Nephron (organoid): ENCODE data around the gene GRM7.
A peak's percentile ranks its signal among the peaks of the same experiment; 100 is the strongest.

Source experiments
- H3K27ac Mint-ChIP-seq, 3 experiments: 2 replicates each; pipeline ENCODE4 v1.8.0; 2020; ENCODE audit warnings: mixed read lengths in 3 of 3, mild to moderate bottlenecking in 2 of 3, moderate library complexity in 1 of 3
- H3K27me3 Mint-ChIP-seq: 2 replicates; pipeline ENCODE4 v1.8.0; 2021; ENCODE audit warnings: low read depth, mild to moderate bottlenecking, moderate library complexity, mixed read lengths
- H3K36me3 Mint-ChIP-seq: 2 replicates; pipeline ENCODE4 v1.8.0; 2020; ENCODE audit warnings: low read depth, mixed read lengths
- H3K4me1 Mint-ChIP-seq: 2 replicates; pipeline ENCODE4 v1.8.0; 2020; ENCODE audit warnings: mixed read lengths
- H3K4me3 Mint-ChIP-seq, 3 experiments: 2 replicates each; pipeline ENCODE4 v1.8.0; 2020; ENCODE audit warnings: mild to moderate bottlenecking in 3 of 3, mixed read lengths in 3 of 3, moderate library complexity in 2 of 3
- H3K9me3 Mint-ChIP-seq: 2 replicates; pipeline ENCODE4 v1.8.0; 2020; ENCODE audit warnings: mixed read lengths
- TF ChIP-seq, protein P1 (sequence below), 3 experiments: fragments of 200-600 bp; sonication (generic); IDR thresholded peaks; one replicate each; pipeline ENCODE4 v1.5.0; 2021; ENCODE audit warnings: antibody characterized with exemption in 3 of 3; ENCODE audit not compliant: unreplicated experiment in 3 of 3

The GRM7 gene

DNA sequence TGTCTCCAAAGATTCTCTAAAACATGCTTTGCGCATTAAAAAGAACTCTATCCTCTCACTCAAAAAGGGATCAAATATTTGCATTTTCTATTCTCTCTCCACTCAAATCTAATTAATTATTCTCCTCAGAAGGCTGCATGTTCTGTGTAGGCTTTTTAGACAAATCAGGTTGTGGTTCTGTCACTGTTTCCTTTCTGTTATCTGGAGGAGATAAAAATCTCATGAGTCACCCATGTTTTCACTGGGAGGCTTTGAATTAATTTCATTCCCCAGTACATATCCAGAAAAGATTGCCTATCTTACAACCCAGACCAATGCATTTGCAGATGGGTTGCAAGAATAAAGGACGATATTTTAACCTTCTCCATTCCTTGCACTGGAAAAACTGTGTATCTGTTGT is 446.5 kb downstream of the GRM7 start:
- Mint-ChIP-seq H3K27ac (no peak overlapping the region), H3K27me3 (no peaks in the 10 kb centered on the region), H3K9me3 (peaks cover 13% of the 10 kb centered on the region), H3K4me1 (peaks cover 17% of the 10 kb centered on the region), H3K4me3 (no peak overlapping the region), H3K36me3 (no peaks in the 10 kb centered on the region)
- TF ChIP-seq, protein P1, sequence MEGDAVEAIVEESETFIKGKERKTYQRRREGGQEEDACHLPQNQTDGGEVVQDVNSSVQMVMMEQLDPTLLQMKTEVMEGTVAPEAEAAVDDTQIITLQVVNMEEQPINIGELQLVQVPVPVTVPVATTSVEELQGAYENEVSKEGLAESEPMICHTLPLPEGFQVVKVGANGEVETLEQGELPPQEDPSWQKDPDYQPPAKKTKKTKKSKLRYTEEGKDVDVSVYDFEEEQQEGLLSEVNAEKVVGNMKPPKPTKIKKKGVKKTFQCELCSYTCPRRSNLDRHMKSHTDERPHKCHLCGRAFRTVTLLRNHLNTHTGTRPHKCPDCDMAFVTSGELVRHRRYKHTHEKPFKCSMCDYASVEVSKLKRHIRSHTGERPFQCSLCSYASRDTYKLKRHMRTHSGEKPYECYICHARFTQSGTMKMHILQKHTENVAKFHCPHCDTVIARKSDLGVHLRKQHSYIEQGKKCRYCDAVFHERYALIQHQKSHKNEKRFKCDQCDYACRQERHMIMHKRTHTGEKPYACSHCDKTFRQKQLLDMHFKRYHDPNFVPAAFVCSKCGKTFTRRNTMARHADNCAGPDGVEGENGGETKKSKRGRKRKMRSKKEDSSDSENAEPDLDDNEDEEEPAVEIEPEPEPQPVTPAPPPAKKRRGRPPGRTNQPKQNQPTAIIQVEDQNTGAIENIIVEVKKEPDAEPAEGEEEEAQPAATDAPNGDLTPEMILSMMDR (IDR thresholded peaks at IDR 0.05; ENCODE audit: unreplicated experiment in 3 of 3): no peak

DNA sequence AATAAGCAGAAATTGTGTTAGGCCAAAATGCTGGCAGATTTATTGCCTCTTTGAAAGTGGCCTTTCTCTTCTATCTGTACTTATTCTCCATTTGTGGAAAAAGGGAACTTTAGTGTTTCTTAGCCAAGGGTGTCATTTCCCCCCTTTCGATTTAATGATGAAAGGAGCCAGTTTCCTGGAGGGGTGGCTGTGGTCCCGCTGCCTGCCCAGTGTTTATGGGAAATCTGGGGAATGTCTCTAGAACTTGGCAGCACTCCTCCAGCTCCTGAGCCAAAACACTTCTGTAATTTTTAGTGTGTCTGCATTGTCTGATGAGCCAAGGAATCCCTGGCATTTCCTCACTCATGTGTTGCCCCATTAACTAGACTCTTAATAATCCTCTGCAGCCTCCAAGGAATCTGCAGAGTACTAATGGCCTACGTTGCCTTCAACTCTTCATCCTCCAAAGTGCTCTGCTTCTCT is 448.8 kb downstream of the GRM7 start:
- no peaks in the 10 kb centered on the region for H3K36me3 Mint-ChIP-seq
- peak overlapping the region in 2 of 3 experiments; percentile 14 to 15 for H3K4me3 Mint-ChIP-seq
- TF ChIP-seq, protein P1 (IDR thresholded peaks at IDR 0.05; ENCODE audit: unreplicated experiment in 3 of 3): no peak
- H3K9me3 Mint-ChIP-seq: peaks cover 5% of the 10 kb centered on the region
- H3K4me1 Mint-ChIP-seq: peaks cover 17% of the 10 kb centered on the region
- peak overlapping the region; percentile 52 to 83 (median 76) for H3K27ac Mint-ChIP-seq
- H3K27me3 Mint-ChIP-seq: no peaks in the 10 kb centered on the region

DNA sequence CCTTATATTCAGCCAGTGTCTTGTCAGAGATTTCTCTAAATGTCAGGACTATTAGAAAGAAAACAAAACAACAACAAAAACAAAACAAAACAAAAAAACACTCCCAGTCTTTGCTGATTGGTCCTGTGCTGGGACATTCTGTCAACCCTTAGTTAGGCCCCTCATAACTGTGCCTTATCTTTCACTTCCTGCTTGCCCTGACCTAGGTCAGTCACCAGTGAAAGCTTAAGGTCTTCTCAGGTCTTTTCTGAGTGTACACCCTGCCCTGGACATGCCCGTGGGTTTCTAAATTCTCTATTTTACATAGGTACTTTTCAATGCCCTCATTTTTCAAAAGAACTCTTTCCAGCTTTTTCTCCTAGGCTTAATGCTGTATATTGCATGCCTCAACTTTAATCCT is 454.1 kb downstream of the GRM7 start:
- Mint-ChIP-seq H3K36me3 (no peaks in the 10 kb centered on the region), H3K4me3 (no peak overlapping the region), H3K27ac (no peak overlapping the region), H3K9me3 (peaks cover 5% of the 10 kb centered on the region), H3K4me1 (peaks cover 11% of the 10 kb centered on the region), H3K27me3 (no peaks in the 10 kb centered on the region)
- TF ChIP-seq, protein P1 (IDR thresholded peaks at IDR 0.05; ENCODE audit: unreplicated experiment in 3 of 3): no peak

DNA sequence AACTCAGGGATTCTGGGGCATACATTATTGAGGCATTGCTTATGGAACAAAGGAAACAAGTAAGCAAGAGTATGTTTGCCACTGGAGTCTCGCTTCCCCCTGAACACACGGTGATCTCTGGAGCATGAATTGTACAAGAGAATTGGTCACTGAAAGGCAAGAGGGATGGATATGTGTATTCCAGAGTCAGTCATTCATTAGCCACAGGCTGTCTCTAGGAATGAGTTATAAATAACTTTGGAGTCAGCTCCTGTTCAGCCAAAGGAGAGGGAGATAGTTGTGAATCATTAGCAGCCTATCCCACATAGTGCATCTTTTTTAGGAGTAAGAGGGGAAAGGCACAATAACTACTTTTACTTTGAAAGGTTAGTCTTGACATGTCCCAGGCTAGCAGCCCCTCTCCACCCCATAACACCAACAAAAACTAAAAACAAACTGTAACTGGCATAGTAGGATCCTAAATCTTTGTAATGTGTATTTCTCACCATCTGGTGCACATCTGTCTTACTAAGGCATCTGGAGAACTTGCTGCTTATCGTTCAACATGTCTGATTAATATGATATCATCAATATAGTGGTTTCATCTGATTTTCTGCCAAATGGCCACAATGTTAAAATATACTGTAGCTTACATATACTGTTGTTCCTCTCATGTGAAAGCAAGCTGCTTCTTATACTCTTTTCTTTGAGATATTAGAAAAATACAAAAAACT is 462.2 kb downstream of the GRM7 start:
- no peaks in the 10 kb centered on the region for H3K27me3 Mint-ChIP-seq
- H3K36me3 Mint-ChIP-seq: no peaks in the 10 kb centered on the region
- no peak overlapping the region for H3K4me3 Mint-ChIP-seq
- TF ChIP-seq, protein P1 (IDR thresholded peaks at IDR 0.05; ENCODE audit: unreplicated experiment in 3 of 3): no peak
- H3K27ac Mint-ChIP-seq: peak overlapping the region; percentile 17 to 24 (median 24)
- H3K4me1 Mint-ChIP-seq: peaks cover 11% of the 10 kb centered on the region
- H3K9me3 Mint-ChIP-seq: no peaks in the 10 kb centered on the region

DNA sequence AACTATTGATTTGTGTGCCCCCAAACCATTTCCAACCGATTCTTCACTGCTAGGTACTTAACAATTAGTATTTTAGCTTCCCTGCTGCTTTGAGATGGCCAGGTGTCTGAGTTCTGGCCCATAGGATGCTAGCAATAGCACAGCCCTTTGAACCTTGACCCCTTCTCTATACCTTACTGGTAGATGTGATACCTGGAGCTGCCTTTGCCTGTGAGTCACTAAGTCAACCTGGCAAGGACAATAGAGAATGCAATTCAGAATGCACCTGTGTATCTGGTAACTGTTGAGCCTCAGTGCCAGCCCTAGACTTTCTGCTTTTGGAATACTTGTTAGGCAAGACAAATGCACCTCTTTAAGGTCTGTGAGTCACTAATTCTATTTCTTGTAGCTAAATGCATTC is 467.4 kb downstream of the GRM7 start:
- H3K27ac Mint-ChIP-seq: no peak overlapping the region
- no peaks in the 10 kb centered on the region for H3K9me3 Mint-ChIP-seq
- H3K36me3 Mint-ChIP-seq: no peaks in the 10 kb centered on the region
- H3K4me3 Mint-ChIP-seq: no peak overlapping the region
- peaks cover 1% of the 10 kb centered on the region for H3K4me1 Mint-ChIP-seq
- TF ChIP-seq, protein P1 (IDR thresholded peaks at IDR 0.05; ENCODE audit: unreplicated experiment in 3 of 3): no peak
- no peaks in the 10 kb centered on the region for H3K27me3 Mint-ChIP-seq

DNA sequence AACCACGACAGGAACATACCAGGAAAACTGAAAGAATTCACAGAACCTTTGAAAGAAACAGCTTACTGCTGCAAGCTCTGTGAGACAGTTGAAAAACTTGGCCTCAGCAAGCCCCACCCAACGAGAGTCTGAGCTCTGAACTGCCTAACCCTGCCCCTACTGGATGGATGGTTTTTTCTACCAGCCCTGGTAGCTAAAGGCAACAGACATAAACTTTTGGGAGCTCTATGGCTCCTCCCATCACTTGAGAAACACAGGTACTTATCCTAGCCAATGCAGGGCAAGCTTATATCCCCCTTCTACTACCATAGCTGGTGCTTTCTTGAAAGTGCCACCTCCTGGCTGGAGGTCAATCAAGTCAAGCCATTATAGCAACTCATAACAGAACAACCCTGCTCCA is 471.8 kb downstream of the GRM7 start:
- no peaks in the 10 kb centered on the region for H3K36me3 Mint-ChIP-seq
- TF ChIP-seq, protein P1 (IDR thresholded peaks at IDR 0.05; ENCODE audit: unreplicated experiment in 3 of 3): no peak
- no peaks in the 10 kb centered on the region for H3K27me3 Mint-ChIP-seq
- H3K4me3 Mint-ChIP-seq: no peak overlapping the region
- no peak overlapping the region for H3K27ac Mint-ChIP-seq
- no peaks in the 10 kb centered on the region for H3K4me1 Mint-ChIP-seq
- H3K9me3 Mint-ChIP-seq: peaks cover 28% of the 10 kb centered on the region
